ENCODE data around the gene TTN.

DNA sequence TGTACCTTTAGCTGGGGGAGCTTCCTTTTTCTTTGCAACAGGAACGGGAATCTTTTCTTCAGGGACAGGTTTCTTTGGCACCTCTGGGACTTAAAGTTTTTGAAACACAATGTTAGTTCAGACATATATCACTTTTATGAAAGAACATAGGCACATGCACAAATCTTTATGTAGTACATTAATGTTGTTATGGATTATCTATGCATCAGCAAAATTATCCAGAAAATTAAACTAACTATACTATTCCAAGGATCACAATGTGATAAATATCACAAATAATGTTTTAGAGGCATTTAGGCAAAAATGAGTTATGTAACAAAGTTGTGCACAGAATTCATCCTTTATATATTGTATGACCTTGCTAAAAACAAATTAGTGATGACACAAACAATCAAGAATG, 117.4 kb downstream of the TTN start:
- TF ChIP-seq EZH2phosphoT487 (IDR thresholded peaks at IDR 0.05; ENCODE audit: unreplicated experiment) (no peak), EZH2 (IDR thresholded peaks at IDR 0.05; ENCODE audit: low read depth, unreplicated experiment) (no peak), POLR2AphosphoS5 (IDR thresholded peaks at IDR 0.05; ENCODE audit: low read depth) (no peak)
- TF ChIP-seq, protein P1, sequence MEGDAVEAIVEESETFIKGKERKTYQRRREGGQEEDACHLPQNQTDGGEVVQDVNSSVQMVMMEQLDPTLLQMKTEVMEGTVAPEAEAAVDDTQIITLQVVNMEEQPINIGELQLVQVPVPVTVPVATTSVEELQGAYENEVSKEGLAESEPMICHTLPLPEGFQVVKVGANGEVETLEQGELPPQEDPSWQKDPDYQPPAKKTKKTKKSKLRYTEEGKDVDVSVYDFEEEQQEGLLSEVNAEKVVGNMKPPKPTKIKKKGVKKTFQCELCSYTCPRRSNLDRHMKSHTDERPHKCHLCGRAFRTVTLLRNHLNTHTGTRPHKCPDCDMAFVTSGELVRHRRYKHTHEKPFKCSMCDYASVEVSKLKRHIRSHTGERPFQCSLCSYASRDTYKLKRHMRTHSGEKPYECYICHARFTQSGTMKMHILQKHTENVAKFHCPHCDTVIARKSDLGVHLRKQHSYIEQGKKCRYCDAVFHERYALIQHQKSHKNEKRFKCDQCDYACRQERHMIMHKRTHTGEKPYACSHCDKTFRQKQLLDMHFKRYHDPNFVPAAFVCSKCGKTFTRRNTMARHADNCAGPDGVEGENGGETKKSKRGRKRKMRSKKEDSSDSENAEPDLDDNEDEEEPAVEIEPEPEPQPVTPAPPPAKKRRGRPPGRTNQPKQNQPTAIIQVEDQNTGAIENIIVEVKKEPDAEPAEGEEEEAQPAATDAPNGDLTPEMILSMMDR (conservative IDR thresholded peaks at IDR 0.05; ENCODE audit: low read depth in 2 of 2): no peak
- TF ChIP-seq, protein P2, sequence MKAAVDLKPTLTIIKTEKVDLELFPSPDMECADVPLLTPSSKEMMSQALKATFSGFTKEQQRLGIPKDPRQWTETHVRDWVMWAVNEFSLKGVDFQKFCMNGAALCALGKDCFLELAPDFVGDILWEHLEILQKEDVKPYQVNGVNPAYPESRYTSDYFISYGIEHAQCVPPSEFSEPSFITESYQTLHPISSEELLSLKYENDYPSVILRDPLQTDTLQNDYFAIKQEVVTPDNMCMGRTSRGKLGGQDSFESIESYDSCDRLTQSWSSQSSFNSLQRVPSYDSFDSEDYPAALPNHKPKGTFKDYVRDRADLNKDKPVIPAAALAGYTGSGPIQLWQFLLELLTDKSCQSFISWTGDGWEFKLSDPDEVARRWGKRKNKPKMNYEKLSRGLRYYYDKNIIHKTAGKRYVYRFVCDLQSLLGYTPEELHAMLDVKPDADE (IDR thresholded peaks at IDR 0.05): no peak
